ENCODE results near the gene INO80E. TPM values are rescaled to one million over a fixed set of nuclear protein-coding genes. Genes with fewer than 3 reads are reported as not detected.

INO80E gene
- total RNA-seq, 1 experiment from 2014 or later: 89.8 TPM

- ATAC-seq: no peak
- no peak for DNase-seq (ENCODE audit: low read depth, low spot score)
- no peaks in the 10 kb centered on the region for H3K9me3 ChIP-seq (ENCODE audit: control insufficient read depth in 1 of 2, insufficient read depth in 1 of 2, low read depth in 1 of 2, low read length in 2 of 2)
- no peak overlapping the region for H3K9ac ChIP-seq (ENCODE audit: low read length)
- H3K27ac ChIP-seq (ENCODE audit: low read depth, low read length): no peak overlapping the region; the same call in 1 of the 2 replicates
- no peak overlapping the region for H3K4me2 ChIP-seq (ENCODE audit: low read length)
- RAD21 ChIA-PET (ENCODE audit: low non-redundant PET in 1 of 2, low total read pairs in 2 of 2, uncharacterized antibody in 2 of 2, unreplicated experiment in 2 of 2): no interaction called here
- no TSS peak for BruUV-seq (replicated peaks)
- POLR2A ChIA-PET: no interaction called here
- intact Hi-C loops (cut with micrococcal nuclease): no loop called here
- peaks cover 70 to 74% of the 10 kb centered on the region in 2 experiments for H3K36me3 ChIP-seq (ENCODE audit: control insufficient read depth in 1 of 2, insufficient read depth in 2 of 2, low read length in 2 of 2)
- H3K4me1 ChIP-seq (ENCODE audit: control insufficient read depth in 1 of 2, insufficient read depth in 2 of 2, low read length in 2 of 2): no peaks in the 10 kb centered on the region
- no peaks in the 10 kb centered on the region for H3K27me3 ChIP-seq (ENCODE audit: insufficient read depth, low read length)
- no peaks in the 10 kb centered on the region for H3K9me2 ChIP-seq (ENCODE audit: insufficient read depth)
- no peak overlapping the region for H2AFZ ChIP-seq (ENCODE audit: low read depth, low read length, poor library complexity, severe bottlenecking)
- H3K4me3 ChIP-seq (replicated peaks in 1 of 2; ENCODE audit: low read depth in 1 of 2, low read length in 2 of 2): no peak overlapping the region
- peaks cover 25% of the 10 kb centered on the region; the same call in 1 of the 2 replicates for H3K79me2 ChIP-seq (ENCODE audit: insufficient read depth, low read length)
- TF ChIP-seq SP1 (IDR thresholded peaks at IDR 0.05; ENCODE audit: low read depth): no peak
- TF ChIP-seq TCF7L2 (IDR thresholded peaks at IDR 0.05; ENCODE audit: borderline replicate concordance, extremely low read depth, insufficient read depth, insufficient read length): no peak
- TF ChIP-seq SIN3A (IDR thresholded peaks at IDR 0.05; ENCODE audit: low read depth): no peak
- TF ChIP-seq ZBTB33 (IDR thresholded peaks at IDR 0.05; ENCODE audit: extremely low read depth, insufficient replicate concordance, low read length): no peak
- TF ChIP-seq POLR2A (IDR thresholded peaks at IDR 0.05; ENCODE audit: borderline replicate concordance, extremely low read depth, insufficient read depth, insufficient read length): no peak
- TF ChIP-seq ELF1 (IDR thresholded peaks at IDR 0.05; ENCODE audit: borderline replicate concordance, low read depth): no peak
- no peak for TF ChIP-seq MAX (IDR thresholded peaks at IDR 0.05)
- no peak for TF ChIP-seq ATF3 (IDR thresholded peaks at IDR 0.05)
- TF ChIP-seq POLR2AphosphoS5 (IDR thresholded peaks at IDR 0.05; ENCODE audit: low read depth, low read length): no peak
- no peak for TF ChIP-seq REST (IDR thresholded peaks at IDR 0.05; ENCODE audit: low read depth)
- TF ChIP-seq CTCF (IDR thresholded peaks at IDR 0.05 in 2 of 3, conservative IDR thresholded peaks at IDR 0.05 in 1 of 3; ENCODE audit: borderline replicate concordance in 1 of 3, insufficient read depth in 1 of 3, low read depth in 2 of 3, low read length in 2 of 3): no peak
- no peak for TF ChIP-seq EZH2 (IDR thresholded peaks at IDR 0.05)
- no peak for TF ChIP-seq SRF (IDR thresholded peaks at IDR 0.05; ENCODE audit: low read depth)
- CTCF ChIA-PET: no interaction called here
- no peaks in the 10 kb centered on the region for H4K20me1 ChIP-seq (ENCODE audit: insufficient read depth)
Measured at GRCh38 chr16:29982560-29983419, 13.3 kb upstream of the INO80E start.

Data from HCT116 (cell line).